B cell (primary cell): ENCODE data around the gene SLC4A2.

Experiments
- CTCF ChIP-seq: fragments of 200-600 bp; IDR thresholded peaks from one replicate; pipeline ENCODE4 v1.8.0; 2022; ENCODE audit warnings: antibody characterized with exemption, mild to moderate bottlenecking
- EZH2 ChIP-seq: IDR thresholded peaks from 2 replicates; pipeline ENCODE4 v1.6.1; 2012; ENCODE audit warnings: borderline replicate concordance, low read depth, mild to moderate bottlenecking, moderate library complexity, low read length; ENCODE audit not compliant: insufficient read depth, poor library complexity, severe bottlenecking

- TF ChIP-seq CTCF (no peak), EZH2 (no peak)
Observed at GRCh38 chr7:151051108-151051507, 8.3 kb upstream of the SLC4A2 start.
